HEK293 (cell line): ENCODE measurements around the gene SUPT3H.

Experiments used
- CTCF ChIA-PET: fragments of 350-600 bp; formaldehyde crosslinking; extraction: SDS; loops from one replicate; lab custom pipeline; 2021; ENCODE audit warnings: antibody characterized with exemption; lab: Yijun Ruan, JAX
- POLR2A ChIA-PET: fragments of 300-600 bp; formaldehyde crosslinking; extraction: SDS; loops from one replicate; lab custom pipeline; 2020; ENCODE audit warnings: antibody characterized with exemption, inconsistent platforms; lab: Yijun Ruan, JAX
- H3K27ac ChIP-seq: fragments of 200-500 bp; sonication (Bioruptor generic); 2 replicates; pipeline ENCODE4 v1.5.1; 2014; ENCODE audit warnings: low read depth, low read length, control low read depth, inconsistent platforms; ENCODE audit errors: extremely low read depth
- H3K36me3 ChIP-seq, 2 experiments: fragments of 200-500 bp in 1 of 2; sonication (Bioruptor generic) in 1 of 2; 1 replicate in 1 of 2; 2 replicates in 1 of 2; pipeline ENCODE4 v1.5.1; 2014 to 2017; ENCODE audit warnings: inconsistent platforms in 2 of 2, low read length in 2 of 2; ENCODE audit not compliant: control insufficient read depth in 2 of 2, insufficient read depth in 1 of 2
- H3K4me1 ChIP-seq: fragments of 200-500 bp; sonication (Bioruptor generic); 2 replicates; pipeline ENCODE4 v1.5.1; 2014; ENCODE audit warnings: mild to moderate bottlenecking, low read length, inconsistent platforms; ENCODE audit not compliant: control insufficient read depth, insufficient read depth
- H3K4me3 ChIP-seq: 2 replicates; pipeline ENCODE4 v1.5.1; 2011; ENCODE audit warnings: low read depth, mild to moderate bottlenecking, control low read depth, low read length, moderate library complexity
- H3K9me3 ChIP-seq: fragments of 200-500 bp; sonication (Bioruptor generic); 2 replicates; pipeline ENCODE4 v1.5.1; 2014; ENCODE audit warnings: low read depth, low read length, inconsistent platforms; ENCODE audit not compliant: control insufficient read depth, insufficient read depth
- KLF8 ChIP-seq: fragments of 450-650 bp; formaldehyde crosslinking; IDR thresholded peaks from 2 replicates; pipeline ENCODE4 v1.5.1; 2016; ENCODE audit warnings: missing biosample characterization, missing genetic modification characterization
- PRDM10 ChIP-seq: fragments of 450-650 bp; formaldehyde crosslinking; IDR thresholded peaks from 2 replicates; pipeline ENCODE4 v1.5.1; 2016; ENCODE audit warnings: missing biosample characterization, missing genetic modification characterization
- PRDM2 ChIP-seq: fragments of 450-650 bp; formaldehyde crosslinking; IDR thresholded peaks from 2 replicates; pipeline ENCODE4 v1.5.1; 2016; ENCODE audit warnings: missing biosample characterization, missing genetic modification characterization, borderline replicate concordance
- SP7 ChIP-seq: fragments of 450-650 bp; formaldehyde crosslinking; IDR thresholded peaks from 2 replicates; pipeline ENCODE4 v1.5.1; 2016; ENCODE audit warnings: missing biosample characterization, missing genetic modification characterization
- ZBTB48 ChIP-seq: fragments of 450-650 bp; formaldehyde crosslinking; IDR thresholded peaks from 2 replicates; pipeline ENCODE4 v1.5.1; 2016; ENCODE audit warnings: missing biosample characterization, missing genetic modification characterization
- ZNF2 ChIP-seq: fragments of 450-650 bp; formaldehyde crosslinking; IDR thresholded peaks from 2 replicates; pipeline ENCODE4 v1.5.1; 2016; ENCODE audit warnings: missing biosample characterization, missing genetic modification characterization
- ZNF280D ChIP-seq: fragments of 450-650 bp; formaldehyde crosslinking; IDR thresholded peaks from 2 replicates; pipeline ENCODE4 v1.5.1; 2016; ENCODE audit warnings: missing biosample characterization, missing genetic modification characterization
- ZNF324 ChIP-seq: fragments of 450-650 bp; formaldehyde crosslinking; IDR thresholded peaks from 2 replicates; pipeline ENCODE4 v1.5.1; 2016; ENCODE audit warnings: missing biosample characterization, missing genetic modification characterization
- ZNF561 ChIP-seq: fragments of 450-650 bp; IDR thresholded peaks from 2 replicates; pipeline ENCODE4 v1.5.1; 2018; ENCODE audit warnings: missing biosample characterization, missing genetic modification characterization, borderline replicate concordance
- ZNF639 ChIP-seq: fragments of 450-650 bp; formaldehyde crosslinking; IDR thresholded peaks from 2 replicates; pipeline ENCODE4 v1.5.1; 2016; ENCODE audit warnings: missing biosample characterization, missing genetic modification characterization
- ZNF645 ChIP-seq: fragments of 450-650 bp; formaldehyde crosslinking; IDR thresholded peaks from 2 replicates; pipeline ENCODE4; 2016; ENCODE audit warnings: missing biosample characterization, missing genetic modification characterization
- ZNF792 ChIP-seq: fragments of 450-650 bp; formaldehyde crosslinking; IDR thresholded peaks from 2 replicates; pipeline ENCODE4 v1.5.1; 2016; ENCODE audit warnings: missing biosample characterization, missing genetic modification characterization
- ZSCAN23 ChIP-seq: fragments of 450-650 bp; formaldehyde crosslinking; IDR thresholded peaks from 2 replicates; pipeline ENCODE4 v1.5.1; 2016; ENCODE audit warnings: missing biosample characterization, missing genetic modification characterization
- TF ChIP-seq, protein P1 (sequence below): fragments of 450-650 bp; IDR thresholded peaks from 2 replicates; pipeline ENCODE4 v1.5.1; 2018; ENCODE audit warnings: missing biosample characterization, missing genetic modification characterization
- TF ChIP-seq, protein P2 (sequence below): fragments of 450-650 bp; formaldehyde crosslinking; IDR thresholded peaks from 2 replicates; pipeline ENCODE4 v1.5.1; 2017; ENCODE audit warnings: missing biosample characterization, missing genetic modification characterization

SUPT3H gene

GRCh38 chr6:45382391-45382790 lies 4.7 kb upstream of the SUPT3H start (continued):
- TF ChIP-seq PRDM2 (tag by site-specific recombination) (no peak), KLF8 (no peak)

DNA sequence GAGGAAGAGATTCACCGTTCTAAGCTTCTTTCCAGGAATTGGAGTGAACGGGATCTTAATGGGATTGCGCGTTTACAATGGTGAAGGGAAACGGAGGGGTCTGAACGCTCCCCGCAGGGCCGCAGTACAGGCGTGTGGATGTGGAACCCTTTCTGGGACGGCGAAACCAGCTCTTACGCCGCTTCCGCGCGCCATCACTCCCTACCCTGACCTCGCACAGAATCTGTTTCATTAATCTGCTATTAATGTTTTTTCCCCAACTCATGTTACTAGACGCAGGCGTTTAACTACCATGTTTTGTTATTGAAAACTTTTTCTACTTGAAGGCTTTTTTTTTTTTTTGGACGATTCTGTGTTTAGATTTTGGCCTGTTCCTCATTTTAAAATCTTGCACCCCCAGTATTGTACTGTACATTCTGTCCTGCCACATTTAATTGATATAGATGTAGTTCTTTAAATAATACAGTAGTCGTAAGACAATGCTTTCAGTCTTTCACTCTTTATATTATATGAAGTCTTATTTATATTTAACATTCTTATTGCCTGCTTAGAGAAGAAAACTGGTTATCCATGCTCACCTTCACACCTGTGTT lies 696 bp upstream of the SUPT3H start:
- ChIA-PET CTCF (interaction anchor here (0.6 to 1.4 kb wide), 10 partner anchors 9 to 903 kb away, joined by 3 to 5 read pairs (median 3); no protein-coding TSS in a partner anchor), POLR2A (interaction anchor here (0.8 to 2.0 kb wide), 22 partner anchors 8 to 903 kb away, joined by 3 to 20 read pairs (median 4); no protein-coding TSS in a partner anchor)
- Histone ChIP-seq H3K27ac (peak overlapping the region; percentile 95), H3K9me3 (no peaks in the 10 kb centered on the region), H3K4me1 (0 out of 2 replicates have a peak, but pooled peaks cover 4% of the 10 kb centered on the region), H3K36me3 (no peaks in the 10 kb centered on the region), H3K4me3 (peak overlapping the region; percentile 95)
- peak; percentile 2; the same call in 1 of the 2 replicates for TF ChIP-seq ZNF324
- TF ChIP-seq, protein P1, sequence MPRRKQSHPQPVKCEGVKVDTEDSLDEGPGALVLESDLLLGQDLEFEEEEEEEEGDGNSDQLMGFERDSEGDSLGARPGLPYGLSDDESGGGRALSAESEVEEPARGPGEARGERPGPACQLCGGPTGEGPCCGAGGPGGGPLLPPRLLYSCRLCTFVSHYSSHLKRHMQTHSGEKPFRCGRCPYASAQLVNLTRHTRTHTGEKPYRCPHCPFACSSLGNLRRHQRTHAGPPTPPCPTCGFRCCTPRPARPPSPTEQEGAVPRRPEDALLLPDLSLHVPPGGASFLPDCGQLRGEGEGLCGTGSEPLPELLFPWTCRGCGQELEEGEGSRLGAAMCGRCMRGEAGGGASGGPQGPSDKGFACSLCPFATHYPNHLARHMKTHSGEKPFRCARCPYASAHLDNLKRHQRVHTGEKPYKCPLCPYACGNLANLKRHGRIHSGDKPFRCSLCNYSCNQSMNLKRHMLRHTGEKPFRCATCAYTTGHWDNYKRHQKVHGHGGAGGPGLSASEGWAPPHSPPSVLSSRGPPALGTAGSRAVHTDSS, result 0 out of 2 replicates have a peak, but pooled peaks have one; percentile 20
- TF ChIP-seq ZSCAN23 (tag by site-specific recombination), result 0 out of 2 replicates have a peak, but pooled peaks have one; percentile 13
- TF ChIP-seq, protein P2, sequence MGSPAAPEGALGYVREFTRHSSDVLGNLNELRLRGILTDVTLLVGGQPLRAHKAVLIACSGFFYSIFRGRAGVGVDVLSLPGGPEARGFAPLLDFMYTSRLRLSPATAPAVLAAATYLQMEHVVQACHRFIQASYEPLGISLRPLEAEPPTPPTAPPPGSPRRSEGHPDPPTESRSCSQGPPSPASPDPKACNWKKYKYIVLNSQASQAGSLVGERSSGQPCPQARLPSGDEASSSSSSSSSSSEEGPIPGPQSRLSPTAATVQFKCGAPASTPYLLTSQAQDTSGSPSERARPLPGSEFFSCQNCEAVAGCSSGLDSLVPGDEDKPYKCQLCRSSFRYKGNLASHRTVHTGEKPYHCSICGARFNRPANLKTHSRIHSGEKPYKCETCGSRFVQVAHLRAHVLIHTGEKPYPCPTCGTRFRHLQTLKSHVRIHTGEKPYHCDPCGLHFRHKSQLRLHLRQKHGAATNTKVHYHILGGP (tag by site-specific recombination), result 0 out of 2 replicates have a peak, but pooled peaks have one; percentile 58
- TF ChIP-seq ZNF280D (tag by site-specific recombination), result 0 out of 2 replicates have a peak, but pooled peaks have one; percentile 35
- peak; percentile 8; the same call in 1 of the 2 replicates for TF ChIP-seq SP7 (tag by site-specific recombination)
- no peak for TF ChIP-seq ZNF645 (tag by site-specific recombination)
- TF ChIP-seq ZNF561, result peak; percentile 15; the same call in 1 of the 2 replicates
- peak; percentile 12; the same call in 1 of the 2 replicates for TF ChIP-seq ZNF2 (tag by site-specific recombination)
- peak; percentile 78 for TF ChIP-seq ZBTB48 (tag by site-specific recombination)
- 0 out of 2 replicates have a peak, but pooled peaks have one; percentile 51 for TF ChIP-seq ZNF792
- TF ChIP-seq ZNF639 (tag by site-specific recombination), result peak; percentile 27; the same call in 1 of the 2 replicates
- TF ChIP-seq PRDM10 (tag by site-specific recombination), result peak; percentile 72
